ENCODE results near the gene DOP1A. TPM values are rescaled to one million over a fixed set of nuclear protein-coding genes. Genes with fewer than 3 reads are reported as not detected.
A peak's percentile ranks its signal among the peaks of the same experiment; 100 is the strongest.

DOP1A gene
- total and polyA plus RNA-seq, 4 donors = 3.5 to 32.0 (median 9.6) TPM

GRCh38 chr6:83062225-83062624 lies 5.2 kb upstream of the DOP1A start:
- Histone ChIP-seq H3K27me3 (ENCODE audit: control insufficient read depth in 4 of 4, insufficient read depth in 4 of 4, low read length in 3 of 4) (no peaks in the 10 kb centered on the region), H3K9ac (ENCODE audit: low read depth in 1 of 2, low read length in 2 of 2) (no peak overlapping the region), H3K4me3 (ENCODE audit: low read depth in 1 of 3, low read length in 3 of 3) (no peak overlapping the region), H3K36me3 (ENCODE audit: control insufficient read depth in 4 of 4, insufficient read depth in 3 of 4, low read depth in 1 of 4, low read length in 3 of 4) (no peaks in the 10 kb centered on the region), H3K27ac (ENCODE audit: low read depth in 1 of 2, low read length in 2 of 2) (no peak overlapping the region), H3K9me3 (ENCODE audit: control insufficient read depth in 4 of 4, low read length in 3 of 4) (no peaks in the 10 kb centered on the region), H3K4me1 (ENCODE audit: control insufficient read depth in 4 of 4, insufficient read depth in 4 of 4, low read length in 3 of 4) (peaks cover 0 to 12% (median 3%) of the 10 kb centered on the region in 4 donors)
- no peak for DNase-seq (ENCODE audit: low spot score)
- TF ChIP-seq REST (IDR thresholded peaks at IDR 0.05) (no peak), JUND (IDR thresholded peaks at IDR 0.05) (no peak), MAX (IDR thresholded peaks at IDR 0.05) (no peak), CTCF (IDR thresholded peaks at IDR 0.05; ENCODE audit: low read depth, low read length, missing input control) (no peak), HNF4G (IDR thresholded peaks at IDR 0.05) (no peak), TAF1 (conservative IDR thresholded peaks at IDR 0.05) (no peak), RXRA (IDR thresholded peaks at IDR 0.05) (no peak), HNF4A (conservative IDR thresholded peaks at IDR 0.05) (no peak)
- 97% methylated on average over 1 of the region's 1 CpG for WGBS

- Histone ChIP-seq H3K36me3 (ENCODE audit: control insufficient read depth in 4 of 4, insufficient read depth in 3 of 4, low read depth in 1 of 4, low read length in 3 of 4) (no peaks in the 10 kb centered on the region), H3K27me3 (ENCODE audit: control insufficient read depth in 4 of 4, insufficient read depth in 4 of 4, low read length in 3 of 4) (no peaks in the 10 kb centered on the region), H3K27ac (ENCODE audit: low read depth in 1 of 2, low read length in 2 of 2) (peak within 1 kb of the TSS; percentile 38 to 74), H3K9me3 (ENCODE audit: control insufficient read depth in 4 of 4, low read length in 3 of 4) (no peaks in the 10 kb centered on the region), H3K9ac (ENCODE audit: low read depth in 1 of 2, low read length in 2 of 2) (peak within 1 kb of the TSS; percentile 50 to 84), H3K4me3 (ENCODE audit: low read depth in 1 of 3, low read length in 3 of 3) (peak within 1 kb of the TSS; percentile 90 to 95 (median 91)), H3K4me1 (ENCODE audit: control insufficient read depth in 4 of 4, insufficient read depth in 4 of 4, low read length in 3 of 4) (peaks cover 0 to 23% (median 8%) of the 10 kb centered on the region in 4 donors)
- DNase-seq (ENCODE audit: low spot score) = peak; percentile 93
- TF ChIP-seq RXRA (IDR thresholded peaks at IDR 0.05) (peak in 1 of 2 donors; percentile 14), MAX (IDR thresholded peaks at IDR 0.05) (peak; percentile 55), YY1 (IDR thresholded peaks at IDR 0.05) (peak; percentile 60), HNF4A (conservative IDR thresholded peaks at IDR 0.05) (peak in 1 of 2 donors; percentile 13), SP1 (IDR thresholded peaks at IDR 0.05) (no peak), CTCF (IDR thresholded peaks at IDR 0.05; ENCODE audit: low read depth, low read length, missing input control) (peak; percentile 97), GABPA (IDR thresholded peaks at IDR 0.05 in 1 of 2, conservative IDR thresholded peaks at IDR 0.05 in 1 of 2) (no peak), ATF3 (IDR thresholded peaks at IDR 0.05) (no peak), NR2F2 (IDR thresholded peaks at IDR 0.05) (no peak), FOXA1 (IDR thresholded peaks at IDR 0.05) (no peak), RAD21 (IDR thresholded peaks at IDR 0.05) (peak; percentile 55 to 76), REST (IDR thresholded peaks at IDR 0.05) (no peak)
- 3% methylated on average over 48 of the region's 48 CpGs for WGBS
Measured at GRCh38 chr6:83065511-83066192, 1.8 kb upstream of the DOP1A start, which contains the start of gene UBE3D. Gene UBE3D, minus strand, starts transcription at chr6:83065841. Its CDS starts 123 bp downstream, at chr6:83065718.
